HepG2 (cell line): ENCODE data around the gene DNPH1. TPM values are rescaled to one million over a fixed set of nuclear protein-coding genes. Genes with fewer than 3 reads are reported as not detected.
A peak's percentile ranks its signal among the peaks of the same experiment; 100 is the strongest.

Experiments used
- ATAC-seq: fragments of 200-7000 bp; cut with Tn5 transposase; 3 replicates; pipeline ENCODE4 v1.9.1; 2020; ENCODE audit warnings: mild to moderate bottlenecking, moderate library complexity
- BruUV-seq: library from RNA; stranded (reverse); fragments of 400-500 nt; replicated peaks from 2 replicates; lab custom pipeline; 2021; lab: Mats Ljungman, UMichigan
- CTCF ChIA-PET: fragments of 300-600 bp; formaldehyde crosslinking; extraction: SDS; loops from one replicate; lab custom pipeline; 2021; ENCODE audit warnings: low total read pairs, inconsistent platforms, low intra/inter-chr PET ratio; lab: Yijun Ruan, JAX
- POLR2A ChIA-PET: fragments of 350-600 bp; sonication (Branson Sonifier 250); formaldehyde crosslinking; loops from one replicate; lab custom pipeline; 2020; ENCODE audit warnings: antibody characterized with exemption, inconsistent platforms; lab: Yijun Ruan, JAX
- DNase-seq: peaks from one replicate; pipeline ENCODE4 v3.0.0-alpha.2; 2015; ENCODE audit warnings: low spot score
- FAIRE-seq: peaks from 3 replicates; lab custom pipeline; 2011; peaks lifted over from hg19 to GRCh38; lab: Jason Lieb, UNC
- H2AFZ ChIP-seq: one replicate; pipeline ENCODE4 v1.6.1; 2011; ENCODE audit warnings: low read length, inconsistent platforms
- H3K27ac ChIP-seq: fragments of 300-600 bp; 3 replicates; pipeline ENCODE4 v1.8.0; 2011; ENCODE audit warnings: mixed run types, mild to moderate bottlenecking, mixed read lengths, low read length, inconsistent platforms; ENCODE audit not compliant: insufficient read depth; ENCODE audit errors: extremely low read length
- H3K27me3 ChIP-seq, 2 experiments: fragments of 200-600 bp in 1 of 2; 2 replicates in 1 of 2; 3 replicates in 1 of 2; pipeline versions ENCODE4 v1.6.0 to v1.8.0; 2011; ENCODE audit warnings: low read length in 2 of 2, mild to moderate bottlenecking in 2 of 2, moderate library complexity in 2 of 2, inconsistent platforms in 1 of 2; ENCODE audit not compliant: insufficient read depth in 2 of 2, control insufficient read depth in 1 of 2
- H3K36me3 ChIP-seq, 2 experiments: fragments of 200-600 bp in 1 of 2; replicated peaks in 1 of 2; 2 replicates in 1 of 2; 3 replicates in 1 of 2; pipeline versions ENCODE4 v1.5.1 to v1.8.0; 2011; ENCODE audit warnings: low read length in 2 of 2, inconsistent platforms in 1 of 2; ENCODE audit not compliant: insufficient read depth in 2 of 2, control insufficient read depth in 1 of 2
- H3K4me1 ChIP-seq: 2 replicates; pipeline ENCODE4 v1.5.1; 2012; ENCODE audit warnings: low read length, inconsistent platforms; ENCODE audit not compliant: insufficient read depth
- H3K4me2 ChIP-seq: 2 replicates; pipeline ENCODE4 v1.6.0; 2011; ENCODE audit warnings: low read depth, low read length, inconsistent platforms
- H3K4me3 ChIP-seq, 3 experiments: fragments of 200-600 bp in 1 of 3; sonication (generic), shearing (Covaris generic) in 1 of 3; replicated peaks in 1 of 3; 2 replicates each; pipeline ENCODE4 v1.5.1; 2011 to 2016; ENCODE audit warnings: low read length in 3 of 3, inconsistent platforms in 2 of 3, low read depth in 2 of 3, mild to moderate bottlenecking in 2 of 3, control low read depth in 1 of 3, mixed read lengths in 1 of 3; ENCODE audit not compliant: insufficient read depth in 1 of 3
- H3K79me2 ChIP-seq: one replicate; pipeline ENCODE4 v1.6.1; 2011; ENCODE audit warnings: low read length, inconsistent platforms; ENCODE audit not compliant: insufficient read depth
- H3K9ac ChIP-seq: 2 replicates; pipeline ENCODE4 v1.6.0; 2011; ENCODE audit warnings: mild to moderate bottlenecking, low read depth, low read length, inconsistent platforms; ENCODE audit not compliant: insufficient read depth
- H3K9me3 ChIP-seq: 2 replicates; pipeline ENCODE4 v1.5.1; 2012; ENCODE audit warnings: mild to moderate bottlenecking, low read length
- H4K20me1 ChIP-seq: 2 replicates; pipeline ENCODE4 v1.6.0; 2011; ENCODE audit warnings: inconsistent platforms, mild to moderate bottlenecking, low read length, moderate library complexity; ENCODE audit not compliant: insufficient read depth
- DZIP1 ChIP-seq: sonication (generic); formaldehyde crosslinking; IDR thresholded peaks from 2 replicates; pipeline ENCODE4 v1.5.0; 2020; ENCODE audit warnings: mild to moderate bottlenecking, missing genetic modification reagents
- MED8 ChIP-seq: sonication (generic); formaldehyde crosslinking; IDR thresholded peaks from 2 replicates; pipeline ENCODE4 v1.8.1; 2023; ENCODE audit warnings: mild to moderate bottlenecking, missing genetic modification reagents; ENCODE audit not compliant: insufficient replicate concordance
- MLXIP ChIP-seq: sonication (generic); formaldehyde crosslinking; IDR thresholded peaks from 2 replicates; pipeline ENCODE4 v1.9.0; 2021; ENCODE audit warnings: missing genetic modification reagents, borderline replicate concordance
- POLR2A ChIP-seq, 2 experiments: IDR thresholded peaks; 2 replicates each; pipeline ENCODE4 v1.6.1; 2011; ENCODE audit warnings: low read depth in 2 of 2, low read length in 2 of 2, mild to moderate bottlenecking in 1 of 2, moderate library complexity in 1 of 2; ENCODE audit not compliant: insufficient read depth in 1 of 2
- PPARG ChIP-seq: conservative IDR thresholded peaks from 2 replicates; pipeline ENCODE4 v1.6.1; 2016; ENCODE audit warnings: missing biosample characterization, missing genetic modification reagents
- SIN3B ChIP-seq: fragments of 150-350 bp; IDR thresholded peaks from 2 replicates; pipeline ENCODE4 v1.6.1; 2014; ENCODE audit warnings: low read length
- ZNF597 ChIP-seq: sonication (generic); formaldehyde crosslinking; IDR thresholded peaks from 2 replicates; pipeline ENCODE4 v1.5.0; 2020; ENCODE audit warnings: missing genetic modification reagents
- ZNF747 ChIP-seq: sonication (generic); formaldehyde crosslinking; IDR thresholded peaks from 2 replicates; pipeline ENCODE4 v1.8.1; 2023; ENCODE audit warnings: missing genetic modification reagents, mild to moderate bottlenecking, borderline replicate concordance
- WGBS: methylation state at CpG from one replicate; pipeline ENCODE4 v1.1.6; 2017; ENCODE audit warnings: low lambda C conversion rate; 5-methylcytosine and 5-hydroxymethylcytosine counted together
- in situ Hi-C: cut with HindIII; loops from 2 replicates; pipeline ENCODE4 v1.10.0; 2017; ENCODE audit warnings: low pct_unique_long_range_greater_than_20kb; ENCODE audit not compliant: extremely low pct_ligation_motif_present
- intact Hi-C: fragments of 100-400 bp; cut with micrococcal nuclease; formaldehyde crosslinking; loops from one replicate; pipeline ENCODE4 v1.10.0; 2022; ENCODE audit not compliant: unreplicated experiment
- polyA plus RNA-seq, 8 experiments: library from polyadenylated mRNA; depleted of rRNA in 3 of 8; stranded (reverse) in 7 of 8; unstranded in 1 of 8; fragments of >200 nt; fragmentation: Illumina TruSeq in 4 of 8; extraction: Trizol in 4 of 8; gene quantifications; 2 replicates each; pipeline versions ENCODE4 v1.2.1 to v1.2.3, GENCODE V29; 2011 to 2016; ENCODE audit warnings: low read depth in 4 of 8, missing spikeins in 1 of 8, mixed read lengths in 1 of 8; ENCODE audit not compliant: insufficient read depth in 1 of 8
- total RNA-seq, 5 experiments: library from RNA; depleted of rRNA; stranded (reverse); fragments of >200 nt; fragmentation: Illumina TruSeq; extraction: Trizol; gene quantifications; 2 replicates each; pipeline ENCODE4 v1.2.3, GENCODE V29; 2016; ENCODE audit warnings: low read depth in 1 of 5
- TF ChIP-seq, protein P1 (sequence below): sonication (generic); formaldehyde crosslinking; IDR thresholded peaks from 2 replicates; pipeline ENCODE4 v1.8.0; 2022; ENCODE audit warnings: missing genetic modification reagents, mild to moderate bottlenecking, moderate library complexity, borderline replicate concordance

The DNPH1 gene
- total and polyA plus RNA-seq, 2 of the 13 experiments (the other 11 are each of a cell fraction or from before 2014, with no cell fraction given), result 56.5 to 75.1 TPM

- BruUV-seq, result no TSS peak
- Histone ChIP-seq H3K9me3 (no peaks in the 10 kb centered on the region), H2AFZ (no peak overlapping the region), H3K27me3 (no peaks in the 10 kb centered on the region), H3K36me3 (peaks cover 0 to 12% of the 10 kb centered on the region in 2 experiments; a peak in 1 of 5 replicates), H3K9ac (no peak overlapping the region), H3K79me2 (no peaks in the 10 kb centered on the region), H3K4me1 (peaks cover 9% of the 10 kb centered on the region; the same call in 1 of the 2 replicates), H3K27ac (no peak overlapping the region), H4K20me1 (no peaks in the 10 kb centered on the region), H3K4me3 (no peak overlapping the region), H3K4me2 (no peak overlapping the region)
- ChIA-PET POLR2A (interaction anchor here (0.6 to 1.3 kb wide), 3 partner anchors 8 to 47 kb away, joined by 3 to 11 read pairs (median 4); partner anchors contain the start of gene DNPH1), CTCF (no interaction called here)
- ATAC-seq (peak; percentile 5; the same call in 2 of the 3 replicates), FAIRE-seq (no peak), DNase-seq (no peak)
- 92% methylated on average over 20 of the region's 20 CpGs for WGBS
- intact Hi-C loops (no loop called here), in situ Hi-C loops (no loop called here)
- TF ChIP-seq, protein P1, sequence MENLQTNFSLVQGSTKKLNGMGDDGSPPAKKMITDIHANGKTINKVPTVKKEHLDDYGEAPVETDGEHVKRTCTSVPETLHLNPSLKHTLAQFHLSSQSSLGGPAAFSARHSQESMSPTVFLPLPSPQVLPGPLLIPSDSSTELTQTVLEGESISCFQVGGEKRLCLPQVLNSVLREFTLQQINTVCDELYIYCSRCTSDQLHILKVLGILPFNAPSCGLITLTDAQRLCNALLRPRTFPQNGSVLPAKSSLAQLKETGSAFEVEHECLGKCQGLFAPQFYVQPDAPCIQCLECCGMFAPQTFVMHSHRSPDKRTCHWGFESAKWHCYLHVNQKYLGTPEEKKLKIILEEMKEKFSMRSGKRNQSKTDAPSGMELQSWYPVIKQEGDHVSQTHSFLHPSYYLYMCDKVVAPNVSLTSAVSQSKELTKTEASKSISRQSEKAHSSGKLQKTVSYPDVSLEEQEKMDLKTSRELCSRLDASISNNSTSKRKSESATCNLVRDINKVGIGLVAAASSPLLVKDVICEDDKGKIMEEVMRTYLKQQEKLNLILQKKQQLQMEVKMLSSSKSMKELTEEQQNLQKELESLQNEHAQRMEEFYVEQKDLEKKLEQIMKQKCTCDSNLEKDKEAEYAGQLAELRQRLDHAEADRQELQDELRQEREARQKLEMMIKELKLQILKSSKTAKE (CRISPR knock-in tag), result no peak
- TF ChIP-seq ZNF597 (CRISPR knock-in tag) (no peak), PPARG (CRISPR knock-in tag) (no peak), POLR2A (IDR thresholded peaks at IDR 0.05; ENCODE audit: insufficient read depth in 1 of 2, low read depth in 2 of 2, low read length in 2 of 2) (peak in 1 of 2 experiments; percentile 25; a peak in 2 of 4 replicates), MED8 (CRISPR knock-in tag) (no peak), SIN3B (no peak), DZIP1 (CRISPR knock-in tag) (0 out of 2 replicates have a peak, but pooled peaks have one; percentile 18), ZNF747 (CRISPR knock-in tag) (no peak), MLXIP (CRISPR knock-in tag) (no peak)
These were observed 8.0 kb downstream of the DNPH1 start for GRCh38 chr6:43221046-43221972.
